Keratinocyte (primary cell): ENCODE measurements around the gene RNF144B. TPM values are rescaled to one million over a fixed set of nuclear protein-coding genes. Genes with fewer than 3 reads are reported as not detected.

Experiments
- DNase-seq: peaks from one replicate; pipeline ENCODE4 v3.0.0-alpha.2; 2011; ENCODE audit warnings: low read depth, missing footprints, low spot score
- FAIRE-seq: peaks from 2 replicates; lab custom pipeline; 2011; peaks lifted over from hg19 to GRCh38; lab: Jason Lieb, UNC
- H2AFZ ChIP-seq: 2 replicates; pipeline ENCODE4 v1.6.0; 2012; ENCODE audit warnings: low read length, control low read depth, inconsistent platforms; ENCODE audit not compliant: control insufficient read depth
- H3K27ac ChIP-seq: 2 replicates; pipeline ENCODE4 v1.5.1; 2011; ENCODE audit warnings: low read length; ENCODE audit not compliant: control insufficient read depth, insufficient read depth
- H3K27me3 ChIP-seq: 3 replicates; pipeline ENCODE4 v1.6.0; 2011; ENCODE audit warnings: low read length; ENCODE audit not compliant: control insufficient read depth, insufficient read depth; ENCODE audit errors: extremely low read depth
- H3K36me3 ChIP-seq, 2 experiments: 2 replicates in 1 of 2; 3 replicates in 1 of 2; pipeline ENCODE4 v1.5.1; 2011; ENCODE audit warnings: low read length in 2 of 2, mild to moderate bottlenecking in 1 of 2; ENCODE audit not compliant: control insufficient read depth in 2 of 2, insufficient read depth in 2 of 2; ENCODE audit errors: extremely low read depth in 1 of 2
- H3K4me1 ChIP-seq: 3 replicates; pipeline ENCODE4 v1.5.1; 2011; ENCODE audit warnings: low read length; ENCODE audit not compliant: control insufficient read depth, insufficient read depth; ENCODE audit errors: extremely low read depth
- H3K4me2 ChIP-seq: 3 replicates; pipeline ENCODE4 v1.6.0; 2011; ENCODE audit warnings: low read depth, low read length; ENCODE audit not compliant: control insufficient read depth, insufficient read depth; ENCODE audit errors: extremely low read depth
- H3K4me3 ChIP-seq, 3 experiments: fragments of 200-600 bp in 1 of 3; sonication (generic) in 1 of 3; 2 replicates in 2 of 3; 3 replicates in 1 of 3; pipeline ENCODE4 v1.5.1; 2011 to 2016; ENCODE audit warnings: low read length in 3 of 3, mild to moderate bottlenecking in 3 of 3, control low read depth in 2 of 3, inconsistent platforms in 1 of 3, low read depth in 1 of 3, mixed read lengths in 1 of 3, mixed run types in 1 of 3, moderate library complexity in 1 of 3; ENCODE audit not compliant: control insufficient read depth in 2 of 3, insufficient read depth in 2 of 3; ENCODE audit errors: extremely low read depth in 1 of 3
- H3K79me2 ChIP-seq: 2 replicates; pipeline ENCODE4 v1.6.0; 2012; ENCODE audit warnings: low read length; ENCODE audit not compliant: control insufficient read depth, insufficient read depth
- H3K9ac ChIP-seq: 3 replicates; pipeline ENCODE4 v1.6.0; 2011; ENCODE audit warnings: low read length; ENCODE audit not compliant: control insufficient read depth, insufficient read depth; ENCODE audit errors: extremely low read depth
- H3K9me1 ChIP-seq: 3 replicates; pipeline ENCODE4 v1.6.0; 2011; ENCODE audit warnings: low read length; ENCODE audit not compliant: control insufficient read depth, insufficient read depth; ENCODE audit errors: extremely low read depth
- H3K9me3 ChIP-seq: 2 replicates; pipeline ENCODE4 v1.5.1; 2012; ENCODE audit warnings: low read depth, low read length; ENCODE audit not compliant: control insufficient read depth
- H4K20me1 ChIP-seq: 3 replicates; pipeline ENCODE4 v1.6.0; 2011; ENCODE audit warnings: low read length; ENCODE audit not compliant: control insufficient read depth, insufficient read depth; ENCODE audit errors: extremely low read depth
- EZH2 ChIP-seq: IDR thresholded peaks from one replicate; pipeline ENCODE4 v1.6.1; 2012; ENCODE audit warnings: inconsistent platforms, mild to moderate bottlenecking, low read length, moderate library complexity
- dilution Hi-C: fragments of 300-500 bp; cut with MboI; formaldehyde crosslinking; loops from one replicate; pipeline ENCODE4 v1.7.0; 2020; ENCODE audit warnings: low sequenced_read_pairs; ENCODE audit not compliant: extremely low pct_ligation_motif_present
- polyA plus RNA-seq, 5 experiments: library from polyadenylated mRNA; depleted of rRNA in 3 of 5; stranded (reverse) in 3 of 5; stranded (forward) in 1 of 5; unstranded in 1 of 5; fragments of >200 nt; gene quantifications; 1 replicate in 1 of 5; 2 replicates in 3 of 5; 3 replicates in 1 of 5; pipeline versions ENCODE4 v1.2.1 to v1.2.3, GENCODE V29; 2011 to 2012; ENCODE audit warnings: missing spikeins in 2 of 5, low read depth in 1 of 5, low replicate concordance in 1 of 5
- TF ChIP-seq, protein P1 (sequence below), 3 experiments: IDR thresholded peaks in 1 of 3; conservative IDR thresholded peaks in 1 of 3; optimal IDR thresholded peaks in 1 of 3; 2 replicates in 2 of 3; 3 replicates in 1 of 3; pipeline versions ENCODE3 to v1.5.1; 2011; ENCODE audit warnings: low read length in 3 of 3, mild to moderate bottlenecking in 3 of 3, moderate library complexity in 2 of 3, control low read depth in 1 of 3, inconsistent platforms in 1 of 3; ENCODE audit not compliant: insufficient read depth in 2 of 3; ENCODE audit errors: extremely low read depth in 1 of 3

RNF144B gene
- polyA plus RNA-seq, 1 donor (not counting 4 experiments of a cell fraction or from before 2014, with no cell fraction given) = 9.0 TPM

DNA sequence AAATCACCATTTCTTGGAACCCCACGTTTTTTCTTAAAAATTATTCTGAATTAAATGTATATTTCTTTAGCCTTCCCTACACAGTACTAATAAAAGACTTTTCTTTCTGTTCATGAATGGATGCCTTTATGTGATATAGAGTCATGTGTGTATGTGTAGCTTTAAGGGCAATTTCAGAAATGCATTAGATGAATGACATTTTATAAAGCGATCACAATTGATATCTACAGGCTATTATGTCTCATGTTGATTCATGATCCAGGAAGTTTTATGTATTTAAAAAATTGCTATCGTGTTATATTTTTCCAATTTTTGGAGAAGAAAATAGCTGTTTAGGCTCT lies 81.3 kb downstream of the RNF144B start:
- H3K4me1 ChIP-seq = no peaks in the 10 kb centered on the region
- no peaks in the 10 kb centered on the region for H3K79me2 ChIP-seq
- FAIRE-seq (no peak), DNase-seq (no peak)
- peaks cover 5 to 11% of the 10 kb centered on the region in 2 experiments for H3K36me3 ChIP-seq
- TF ChIP-seq, protein P1, sequence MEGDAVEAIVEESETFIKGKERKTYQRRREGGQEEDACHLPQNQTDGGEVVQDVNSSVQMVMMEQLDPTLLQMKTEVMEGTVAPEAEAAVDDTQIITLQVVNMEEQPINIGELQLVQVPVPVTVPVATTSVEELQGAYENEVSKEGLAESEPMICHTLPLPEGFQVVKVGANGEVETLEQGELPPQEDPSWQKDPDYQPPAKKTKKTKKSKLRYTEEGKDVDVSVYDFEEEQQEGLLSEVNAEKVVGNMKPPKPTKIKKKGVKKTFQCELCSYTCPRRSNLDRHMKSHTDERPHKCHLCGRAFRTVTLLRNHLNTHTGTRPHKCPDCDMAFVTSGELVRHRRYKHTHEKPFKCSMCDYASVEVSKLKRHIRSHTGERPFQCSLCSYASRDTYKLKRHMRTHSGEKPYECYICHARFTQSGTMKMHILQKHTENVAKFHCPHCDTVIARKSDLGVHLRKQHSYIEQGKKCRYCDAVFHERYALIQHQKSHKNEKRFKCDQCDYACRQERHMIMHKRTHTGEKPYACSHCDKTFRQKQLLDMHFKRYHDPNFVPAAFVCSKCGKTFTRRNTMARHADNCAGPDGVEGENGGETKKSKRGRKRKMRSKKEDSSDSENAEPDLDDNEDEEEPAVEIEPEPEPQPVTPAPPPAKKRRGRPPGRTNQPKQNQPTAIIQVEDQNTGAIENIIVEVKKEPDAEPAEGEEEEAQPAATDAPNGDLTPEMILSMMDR (optimal IDR thresholded peaks at IDR 0.05 in 1 of 3, IDR thresholded peaks at IDR 0.05 in 1 of 3, conservative IDR thresholded peaks at IDR 0.05 in 1 of 3; ENCODE audit: extremely low read depth in 1 of 3, insufficient read depth in 2 of 3, low read length in 3 of 3) = no peak
- no peaks in the 10 kb centered on the region for H3K9me1 ChIP-seq
- no peaks in the 10 kb centered on the region for H3K9me3 ChIP-seq
- H3K4me2 ChIP-seq = no peak overlapping the region
- H3K27ac ChIP-seq = no peak overlapping the region
- H2AFZ ChIP-seq = no peak overlapping the region
- dilution Hi-C loops = no loop called here
- no peak overlapping the region for H3K4me3 ChIP-seq
- no peaks in the 10 kb centered on the region for H4K20me1 ChIP-seq
- no peaks in the 10 kb centered on the region for H3K27me3 ChIP-seq
- no peak overlapping the region for H3K9ac ChIP-seq

DNA sequence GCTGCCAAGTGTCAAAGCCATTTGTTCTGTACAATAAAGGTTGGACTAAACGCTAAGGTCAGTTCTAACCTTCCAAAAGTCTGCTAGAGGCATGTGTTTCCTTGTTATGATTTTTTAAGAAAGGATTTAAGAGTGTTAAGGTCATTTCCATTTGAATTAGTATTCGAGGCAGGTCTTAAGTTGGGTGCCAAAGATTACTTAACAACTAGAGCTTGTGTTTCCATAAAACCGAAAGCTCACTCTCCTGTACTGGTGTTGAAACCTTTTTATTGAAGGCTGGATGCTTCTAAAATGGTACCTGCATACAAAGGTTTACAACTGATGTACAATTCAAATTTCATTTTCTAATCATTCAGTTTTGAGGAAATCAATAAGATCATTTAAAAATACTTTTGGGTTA lies 82.4 kb downstream of the RNF144B start:
- no peak overlapping the region for H3K27ac ChIP-seq
- TF ChIP-seq, protein P1 (optimal IDR thresholded peaks at IDR 0.05 in 1 of 3, IDR thresholded peaks at IDR 0.05 in 1 of 3, conservative IDR thresholded peaks at IDR 0.05 in 1 of 3; ENCODE audit: extremely low read depth in 1 of 3, insufficient read depth in 2 of 3, low read length in 3 of 3) = no peak
- TF ChIP-seq EZH2 = no peak
- no peak overlapping the region for H2AFZ ChIP-seq
- dilution Hi-C loops = no loop called here
- H3K9ac ChIP-seq = no peak overlapping the region
- no peaks in the 10 kb centered on the region for H3K9me1 ChIP-seq
- H3K36me3 ChIP-seq = peaks cover 3 to 6% of the 10 kb centered on the region in 2 experiments
- no peak overlapping the region for H3K4me2 ChIP-seq
- H3K79me2 ChIP-seq = no peaks in the 10 kb centered on the region
- no peak for FAIRE-seq
- H3K9me3 ChIP-seq = no peaks in the 10 kb centered on the region
- H3K27me3 ChIP-seq = no peaks in the 10 kb centered on the region
- H3K4me3 ChIP-seq = no peak overlapping the region
- no peaks in the 10 kb centered on the region for H4K20me1 ChIP-seq
- no peaks in the 10 kb centered on the region for H3K4me1 ChIP-seq
- no peak for DNase-seq
